OCI-LY1 (cell line): ENCODE measurements around the gene HDGFL3.

Source experiments
- CTCF ChIP-seq: fragments of 200-600 bp; sonication (generic), shearing (Covaris generic); IDR thresholded peaks from 2 replicates; pipeline ENCODE4 v1.5.1; 2017; ENCODE audit warnings: mild to moderate bottlenecking, antibody characterized with exemption, low read length, moderate library complexity, mixed read lengths
- EZH2 ChIP-seq: fragments of 200-600 bp; sonication (generic), shearing (Covaris generic); IDR thresholded peaks from 2 replicates; pipeline ENCODE4 v1.8.0; 2017; ENCODE audit warnings: borderline replicate concordance, mixed run types, mild to moderate bottlenecking, antibody characterized with exemption, low read length, moderate library complexity, mixed read lengths

- TF ChIP-seq CTCF = no peak
- no peak for TF ChIP-seq EZH2
Measured at GRCh38 chr15:83198476-83198875, 9.1 kb downstream of the HDGFL3 start.
